BE2C (cell line): ENCODE measurements around the gene PGAM2.

ENCODE experiments used
- DNase-seq: peaks from one replicate; pipeline ENCODE4 v3.0.0-alpha.2; 2020
- H3K27me3 ChIP-seq: fragments of 250-450 bp; sonication (Bioruptor Pico); 2 replicates; pipeline ENCODE4 v1.5.1; 2020; ENCODE audit warnings: mild to moderate bottlenecking
- H3K36me3 ChIP-seq: fragments of 250-450 bp; sonication (Bioruptor Pico); 2 replicates; pipeline ENCODE4 v1.5.1; 2020; ENCODE audit warnings: mild to moderate bottlenecking
- H3K4me1 ChIP-seq: fragments of 250-450 bp; sonication (Bioruptor Pico); 2 replicates; pipeline ENCODE4 v1.5.1; 2020
- H3K4me3 ChIP-seq: 2 replicates; pipeline ENCODE4 v1.5.1; 2011; ENCODE audit warnings: low read depth, low read length
- H3K9me3 ChIP-seq: fragments of 250-450 bp; sonication (Bioruptor Pico); 2 replicates; pipeline ENCODE4 v1.5.1; 2020
- TF ChIP-seq, protein P1 (sequence below): IDR thresholded peaks from 2 replicates; pipeline ENCODE4 v1.5.1; 2012; ENCODE audit warnings: mild to moderate bottlenecking, low read depth, low read length

Gene PGAM2

GRCh38 chr7:44068054-44068453 is 2.7 kb upstream of the PGAM2 start:
- Histone ChIP-seq H3K4me3 (no peak overlapping the region), H3K4me1 (peaks cover 24% of the 10 kb centered on the region), H3K36me3 (no peaks in the 10 kb centered on the region), H3K27me3 (no peaks in the 10 kb centered on the region), H3K9me3 (no peaks in the 10 kb centered on the region)
- DNase-seq: no peak
- TF ChIP-seq, protein P1, sequence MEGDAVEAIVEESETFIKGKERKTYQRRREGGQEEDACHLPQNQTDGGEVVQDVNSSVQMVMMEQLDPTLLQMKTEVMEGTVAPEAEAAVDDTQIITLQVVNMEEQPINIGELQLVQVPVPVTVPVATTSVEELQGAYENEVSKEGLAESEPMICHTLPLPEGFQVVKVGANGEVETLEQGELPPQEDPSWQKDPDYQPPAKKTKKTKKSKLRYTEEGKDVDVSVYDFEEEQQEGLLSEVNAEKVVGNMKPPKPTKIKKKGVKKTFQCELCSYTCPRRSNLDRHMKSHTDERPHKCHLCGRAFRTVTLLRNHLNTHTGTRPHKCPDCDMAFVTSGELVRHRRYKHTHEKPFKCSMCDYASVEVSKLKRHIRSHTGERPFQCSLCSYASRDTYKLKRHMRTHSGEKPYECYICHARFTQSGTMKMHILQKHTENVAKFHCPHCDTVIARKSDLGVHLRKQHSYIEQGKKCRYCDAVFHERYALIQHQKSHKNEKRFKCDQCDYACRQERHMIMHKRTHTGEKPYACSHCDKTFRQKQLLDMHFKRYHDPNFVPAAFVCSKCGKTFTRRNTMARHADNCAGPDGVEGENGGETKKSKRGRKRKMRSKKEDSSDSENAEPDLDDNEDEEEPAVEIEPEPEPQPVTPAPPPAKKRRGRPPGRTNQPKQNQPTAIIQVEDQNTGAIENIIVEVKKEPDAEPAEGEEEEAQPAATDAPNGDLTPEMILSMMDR: no peak

- no peak for DNase-seq
- H3K4me3 ChIP-seq: no peak overlapping the region
- H3K9me3 ChIP-seq: no peaks in the 10 kb centered on the region
- no peaks in the 10 kb centered on the region for H3K27me3 ChIP-seq
- peaks cover 19% of the 10 kb centered on the region for H3K4me1 ChIP-seq
- H3K36me3 ChIP-seq: no peaks in the 10 kb centered on the region
- TF ChIP-seq, protein P1: no peak
Measured at GRCh38 chr7:44067064-44067951, 1.9 kb upstream of the PGAM2 start.

DNA sequence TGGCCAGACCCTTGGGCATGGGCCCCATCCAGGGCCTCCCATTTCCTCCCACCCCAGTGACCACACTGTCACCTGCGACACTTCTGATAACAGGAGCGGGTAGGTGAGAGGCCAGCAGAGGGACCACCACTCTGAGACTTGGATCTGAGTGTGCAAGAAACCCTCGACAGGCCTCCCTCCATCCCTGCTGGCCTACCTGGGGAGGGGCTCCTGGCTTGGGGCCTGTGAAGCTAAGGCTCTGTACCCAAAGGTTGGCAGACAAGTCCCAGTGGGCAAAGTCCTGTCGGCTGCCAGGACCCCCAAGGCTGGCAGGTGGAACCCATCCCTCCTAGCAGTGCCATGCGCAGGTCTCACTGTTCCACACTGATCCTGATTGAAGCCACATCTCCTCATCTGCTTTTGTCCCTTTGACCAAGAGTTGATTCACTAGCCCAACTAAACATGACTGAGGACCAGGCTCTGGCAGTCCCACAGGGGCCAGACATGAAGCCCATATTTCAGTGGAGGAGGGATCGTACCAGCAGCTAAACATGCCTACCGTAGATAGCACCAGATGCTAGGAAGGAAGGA is 1.2 kb upstream of the PGAM2 start:
- Histone ChIP-seq H3K36me3 (no peaks in the 10 kb centered on the region), H3K9me3 (no peaks in the 10 kb centered on the region), H3K4me3 (no peak overlapping the region), H3K4me1 (peaks cover 14% of the 10 kb centered on the region), H3K27me3 (no peaks in the 10 kb centered on the region)
- no peak for DNase-seq
- TF ChIP-seq, protein P1: no peak

GRCh38 chr7:44066111-44066460 is 719 bp upstream of the PGAM2 start:
- Histone ChIP-seq H3K4me1 (peaks cover 14% of the 10 kb centered on the region), H3K27me3 (no peaks in the 10 kb centered on the region), H3K36me3 (0 out of 2 replicates have a peak, but pooled peaks cover under 1% of the 10 kb centered on the region), H3K4me3 (peak overlapping the region; percentile 66; the same call in 1 of the 2 replicates), H3K9me3 (no peaks in the 10 kb centered on the region)
- DNase-seq: no peak
- TF ChIP-seq, protein P1: no peak

- H3K4me3 ChIP-seq: peak overlapping the region; percentile 66
- H3K9me3 ChIP-seq: no peaks in the 10 kb centered on the region
- H3K36me3 ChIP-seq: peaks cover 7% of the 10 kb centered on the region
- no peaks in the 10 kb centered on the region for H3K27me3 ChIP-seq
- TF ChIP-seq, protein P1: no peak
- peak; percentile 48 for DNase-seq
- peaks cover 14% of the 10 kb centered on the region for H3K4me1 ChIP-seq
Measured at GRCh38 chr7:44064791-44065430, 456 bp downstream of the PGAM2 start.
